PC-9 (cell line): ENCODE measurements around the gene CD48. TPM values are rescaled to one million over a fixed set of nuclear protein-coding genes. Genes with fewer than 3 reads are reported as not detected.
"Not testable (repeated sequence)": the region's sequence is repeated elsewhere in the genome, so short reads cannot be mapped to it uniquely, and the experiment has no call there.

ENCODE experiments used
- BruUV-seq: library from RNA; stranded (reverse); fragments of 400-500 nt; replicated peaks from 2 replicates; lab custom pipeline; 2021; lab: Mats Ljungman, UMichigan
- CTCF ChIA-PET: fragments of 300-600 bp; sonication (Branson Sonifier 250); formaldehyde crosslinking; loops from one replicate; lab custom pipeline; 2022; ENCODE audit warnings: antibody characterized with exemption; lab: Charles Lee
- POLR2A ChIA-PET: fragments of 300-600 bp; sonication (Branson Sonifier 250); formaldehyde crosslinking; loops from one replicate; lab custom pipeline; 2022; ENCODE audit warnings: antibody characterized with exemption; ENCODE audit not compliant: unreplicated experiment; lab: Charles Lee
- DNase-seq, 2 experiments: peaks; one replicate each; pipeline versions ENCODE4 v3.0.0 to v3.0.0-alpha.2; 2015 to 2022; ENCODE audit warnings: mixed read lengths in 1 of 2
- H2AFZ ChIP-seq: fragments of 200-600 bp; sonication (generic); 2 replicates; pipeline ENCODE4 v1.8.1; 2017; ENCODE audit warnings: antibody characterized with exemption
- H3F3A ChIP-seq: fragments of 200-600 bp; sonication (generic); 2 replicates; pipeline ENCODE4 v1.8.1; 2017; ENCODE audit warnings: antibody characterized with exemption, mild to moderate bottlenecking, low read depth; ENCODE audit not compliant: insufficient read depth
- H3K27ac ChIP-seq: fragments of 200-600 bp; sonication (generic); 2 replicates; pipeline ENCODE4 v1.6.1; 2016; ENCODE audit warnings: mixed run types
- H3K27me3 ChIP-seq: fragments of 200-600 bp; sonication (generic); 2 replicates; pipeline ENCODE4 v1.6.1; 2016; ENCODE audit warnings: low read depth, mixed run types; ENCODE audit not compliant: insufficient read depth
- H3K36me3 ChIP-seq: fragments of 200-600 bp; sonication (generic); 2 replicates; pipeline ENCODE4 v1.6.1; 2016; ENCODE audit warnings: low read depth, mixed run types
- H3K4me1 ChIP-seq: fragments of 200-600 bp; sonication (generic); replicated peaks from 2 replicates; pipeline ENCODE4 v1.6.1; 2016; ENCODE audit warnings: mixed run types; ENCODE audit not compliant: insufficient read depth
- H3K4me2 ChIP-seq: fragments of 200-600 bp; sonication (generic); 2 replicates; pipeline ENCODE4 v1.6.1; 2017; ENCODE audit warnings: mixed run types
- H3K4me3 ChIP-seq: fragments of 200-600 bp; sonication (generic); 2 replicates; pipeline ENCODE4 v1.6.1; 2016; ENCODE audit warnings: mixed run types
- H3K79me2 ChIP-seq: fragments of 200-600 bp; sonication (generic); 2 replicates; pipeline ENCODE4 v1.6.1; 2017; ENCODE audit warnings: low read depth, mixed run types
- H3K9me2 ChIP-seq: fragments of 200-600 bp; sonication (generic); 2 replicates; pipeline ENCODE4 v1.8.1; 2017; ENCODE audit warnings: mild to moderate bottlenecking; ENCODE audit not compliant: insufficient read depth
- H3K9me3 ChIP-seq: fragments of 200-600 bp; sonication (generic); 2 replicates; pipeline ENCODE4 v1.8.1; 2016; ENCODE audit warnings: low read depth; ENCODE audit not compliant: insufficient read depth
- H4K20me1 ChIP-seq: fragments of 200-600 bp; sonication (generic); 2 replicates; pipeline ENCODE4 v1.8.1; 2017; ENCODE audit not compliant: insufficient read depth
- CTCF ChIP-seq: fragments of 200-600 bp; sonication (generic); conservative IDR thresholded peaks from 2 replicates; pipeline ENCODE4 v1.6.1; 2017; ENCODE audit warnings: mixed run types, antibody characterized with exemption, mild to moderate bottlenecking, moderate library complexity
- EZH2 ChIP-seq: fragments of 200-600 bp; sonication (generic); IDR thresholded peaks from 2 replicates; pipeline ENCODE4 v1.8.0; 2017; ENCODE audit warnings: antibody characterized with exemption, low read depth
- intact Hi-C: fragments of 100-400 bp; cut with micrococcal nuclease; formaldehyde crosslinking; loops from one replicate; pipeline ENCODE4 v1.10.0; 2022; ENCODE audit not compliant: unreplicated experiment
- total RNA-seq: library from RNA; stranded (reverse); gene quantifications from 2 replicates; pipeline ENCODE4 v1.2.3, GENCODE V29; 2021

Gene CD48
- total RNA-seq, 1 experiment from 2014 or later: not detected

DNA sequence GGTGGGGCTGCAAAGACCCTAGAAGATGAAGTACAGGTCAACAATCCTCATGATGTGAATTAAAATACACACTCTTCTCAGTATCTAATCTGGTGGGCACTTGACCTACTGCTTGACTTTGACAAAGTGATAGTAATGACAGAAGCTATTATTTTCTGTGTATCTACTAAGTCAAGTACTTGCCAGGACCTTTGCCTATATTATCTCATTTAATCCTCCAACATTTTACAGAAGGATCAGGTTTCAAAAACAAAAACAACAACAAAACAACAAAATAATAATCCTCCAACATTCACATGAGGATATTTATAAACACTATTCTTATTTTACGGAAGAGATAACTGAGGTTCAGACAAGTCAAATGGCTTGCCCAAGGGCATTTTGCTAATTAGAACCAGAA, 4.4 kb upstream of the CD48 start:
- Histone ChIP-seq H3K27ac (no peak overlapping the region), H3K4me3 (no peak overlapping the region), H3K4me1 (no peaks in the 10 kb centered on the region), H3K9me3 (no peaks in the 10 kb centered on the region), H3K27me3 (peaks cover 53% of the 10 kb centered on the region), H2AFZ (no peak overlapping the region), H4K20me1 (no peaks in the 10 kb centered on the region), H3K79me2 (no peaks in the 10 kb centered on the region), H3K36me3 (no peaks in the 10 kb centered on the region), H3K9me2 (no peaks in the 10 kb centered on the region), H3F3A (no peaks in the 10 kb centered on the region), H3K4me2 (no peak overlapping the region)
- no TSS peak for BruUV-seq
- no peak for DNase-seq
- POLR2A ChIA-PET: no interaction called here
- intact Hi-C loops: no loop called here
- TF ChIP-seq CTCF (no peak), EZH2 (no peak)
- CTCF ChIA-PET: no interaction called here

DNA sequence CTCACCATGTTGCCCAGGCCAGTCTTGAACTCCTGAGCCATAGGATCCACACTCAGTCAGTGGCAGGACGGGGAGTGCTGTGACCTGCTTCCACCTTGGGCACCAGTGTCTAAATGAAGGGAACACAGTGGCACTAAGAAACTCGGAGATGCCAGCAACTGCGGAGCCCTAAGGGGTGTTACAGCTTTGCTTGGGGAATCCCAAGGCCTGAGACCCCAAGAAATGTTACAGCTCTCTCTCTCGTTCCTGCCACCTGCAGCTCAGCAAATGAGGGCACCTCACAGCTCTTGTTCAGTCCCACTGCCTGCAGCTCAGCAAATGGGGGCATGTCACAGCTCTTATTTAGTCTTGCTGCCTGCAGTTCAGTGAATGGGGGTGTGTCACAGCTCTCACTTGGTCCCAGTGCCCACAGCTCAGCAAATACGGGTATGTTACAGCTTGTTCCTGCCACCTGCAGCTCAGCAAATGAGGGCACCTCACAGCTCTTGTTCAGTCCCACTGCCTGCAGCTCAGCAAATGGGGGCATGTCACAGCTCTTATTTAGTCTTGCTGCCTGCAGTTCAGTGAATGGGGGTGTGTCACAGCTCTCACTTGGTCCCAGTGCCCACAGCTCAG, 2.5 kb upstream of the CD48 start:
- H3K27ac ChIP-seq, DNase-seq, POLR2A ChIA-PET, intact Hi-C loops, CTCF ChIA-PET, H3K36me3 ChIP-seq, BruUV-seq, H3F3A ChIP-seq, H3K9me2 ChIP-seq, H4K20me1 ChIP-seq, H3K4me2 ChIP-seq, H3K9me3 ChIP-seq, H2AFZ ChIP-seq, H3K4me1 ChIP-seq, H3K79me2 ChIP-seq, H3K4me3 ChIP-seq: not testable (repeated sequence)
- H3K27me3 ChIP-seq: peaks cover 71% of the 10 kb centered on the region

DNA sequence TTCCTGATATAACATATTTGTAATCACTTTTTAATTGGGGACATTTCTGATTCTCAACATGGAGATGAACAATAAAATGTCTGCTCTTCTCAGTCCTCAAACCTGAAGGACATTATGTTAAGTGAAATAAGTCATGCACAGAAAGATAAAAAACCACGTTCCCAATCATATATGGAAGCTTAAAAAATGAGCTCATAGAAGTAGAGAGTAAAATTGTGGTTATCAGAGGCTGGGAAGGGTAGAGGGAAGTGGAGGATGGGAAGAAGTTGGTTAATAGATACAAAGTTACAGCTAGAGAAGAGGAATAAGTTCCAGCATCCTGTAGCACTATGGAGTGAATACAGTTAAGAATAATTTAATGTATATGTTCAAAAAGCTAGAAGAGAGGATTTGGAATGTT, 1.5 kb upstream of the CD48 start:
- H4K20me1 ChIP-seq: no peaks in the 10 kb centered on the region
- DNase-seq: no peak
- H3K4me3 ChIP-seq: no peak overlapping the region
- TF ChIP-seq CTCF (no peak), EZH2 (no peak)
- H3F3A ChIP-seq: no peaks in the 10 kb centered on the region
- peaks cover 78% of the 10 kb centered on the region for H3K27me3 ChIP-seq
- CTCF ChIA-PET: interaction anchor here (0.6 kb wide), 1 partner anchor 282 kb away, joined by 6 read pairs; no protein-coding TSS in a partner anchor
- no peaks in the 10 kb centered on the region for H3K9me3 ChIP-seq
- no peaks in the 10 kb centered on the region for H3K36me3 ChIP-seq
- POLR2A ChIA-PET: no interaction called here
- H3K27ac ChIP-seq: no peak overlapping the region
- no peaks in the 10 kb centered on the region for H3K4me1 ChIP-seq
- H3K79me2 ChIP-seq: no peaks in the 10 kb centered on the region
- no peak overlapping the region for H2AFZ ChIP-seq
- no TSS peak for BruUV-seq
- intact Hi-C loops: no loop called here
- no peaks in the 10 kb centered on the region for H3K9me2 ChIP-seq
- H3K4me2 ChIP-seq: no peak overlapping the region

- H3K9me2 ChIP-seq, H2AFZ ChIP-seq, H3K36me3 ChIP-seq, H3K27ac ChIP-seq, H3F3A ChIP-seq, H3K9me3 ChIP-seq, H3K4me2 ChIP-seq, intact Hi-C loops, H3K4me1 ChIP-seq, POLR2A ChIA-PET, H4K20me1 ChIP-seq, DNase-seq, BruUV-seq, H3K4me3 ChIP-seq, H3K79me2 ChIP-seq: not testable (repeated sequence)
- H3K27me3 ChIP-seq: peaks cover 78% of the 10 kb centered on the region
- CTCF ChIA-PET: interaction anchor here (0.6 kb wide), 1 partner anchor 283 kb away, joined by 6 read pairs; no protein-coding TSS in a partner anchor
These were observed 981 bp upstream of the CD48 start for GRCh38 chr1:160712525-160713080.
